GM18520 (cell line): ENCODE measurements around the gene FOXC1.

Experiments
- ATAC-seq: cut with Tn5 transposase; IDR thresholded peaks from one replicate; pipeline ENCODE4 v1.9.1; 2021; ENCODE audit not compliant: unreplicated experiment

FOXC1 gene

DNA sequence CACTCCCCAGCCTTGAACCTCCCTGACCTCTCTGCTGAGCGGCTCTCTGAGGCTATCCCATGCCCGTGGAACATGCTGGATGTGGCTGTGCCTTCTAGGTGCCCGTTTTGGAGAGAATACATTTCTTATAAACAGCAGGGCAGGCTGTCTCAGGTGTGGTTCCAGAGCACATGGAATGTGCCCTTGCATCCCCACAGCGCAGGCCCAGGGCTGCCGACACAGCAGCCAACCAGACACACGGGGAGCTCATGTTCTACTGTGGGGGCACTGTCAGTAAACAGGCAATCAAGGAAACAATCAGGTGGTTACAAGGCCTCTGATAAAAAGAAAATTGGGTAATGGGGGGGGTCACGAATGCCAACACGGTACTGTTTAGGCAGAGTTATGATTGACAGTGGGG is 30.8 kb downstream of the FOXC1 start:
- no peak for ATAC-seq

- no peak for ATAC-seq
These were observed 31.7 kb downstream of the FOXC1 start for GRCh38 chr6:1641343-1641885.

GRCh38 chr6:1643111-1643510 is 33.4 kb downstream of the FOXC1 start:
- ATAC-seq = no peak

DNA sequence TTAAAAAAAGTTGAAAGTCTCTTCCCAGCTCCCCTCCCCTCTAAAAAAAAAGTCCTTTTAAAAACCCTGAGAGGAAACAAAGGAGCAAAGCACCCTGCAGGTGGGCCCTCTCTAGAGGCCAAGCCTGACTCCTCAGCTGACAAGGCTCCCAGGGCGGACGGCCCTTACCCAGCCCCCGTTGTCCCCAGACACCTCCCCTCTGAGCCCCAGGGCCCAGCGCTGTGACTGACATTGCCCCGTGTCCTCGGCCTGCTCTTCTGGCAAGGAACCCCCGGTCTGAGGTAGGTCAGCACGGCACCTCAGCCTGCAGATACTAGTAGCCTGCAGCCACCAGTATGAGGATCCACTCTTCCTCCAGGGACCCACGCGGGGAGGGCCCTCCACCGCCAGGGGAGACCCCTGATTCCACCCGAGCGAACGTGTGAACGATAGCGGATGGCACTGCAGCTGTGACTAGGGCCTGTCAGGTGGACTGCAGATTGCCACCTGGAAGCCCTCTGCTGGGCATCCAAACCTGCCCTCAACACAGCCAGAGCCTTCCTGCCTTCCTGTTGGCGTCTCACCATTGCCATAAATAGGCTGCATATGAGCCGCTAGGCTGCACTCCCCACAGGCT is 34.2 kb downstream of the FOXC1 start:
- ATAC-seq = no peak

- no peak for ATAC-seq
These were observed 34.9 kb downstream of the FOXC1 start for GRCh38 chr6:1644516-1645060.

DNA sequence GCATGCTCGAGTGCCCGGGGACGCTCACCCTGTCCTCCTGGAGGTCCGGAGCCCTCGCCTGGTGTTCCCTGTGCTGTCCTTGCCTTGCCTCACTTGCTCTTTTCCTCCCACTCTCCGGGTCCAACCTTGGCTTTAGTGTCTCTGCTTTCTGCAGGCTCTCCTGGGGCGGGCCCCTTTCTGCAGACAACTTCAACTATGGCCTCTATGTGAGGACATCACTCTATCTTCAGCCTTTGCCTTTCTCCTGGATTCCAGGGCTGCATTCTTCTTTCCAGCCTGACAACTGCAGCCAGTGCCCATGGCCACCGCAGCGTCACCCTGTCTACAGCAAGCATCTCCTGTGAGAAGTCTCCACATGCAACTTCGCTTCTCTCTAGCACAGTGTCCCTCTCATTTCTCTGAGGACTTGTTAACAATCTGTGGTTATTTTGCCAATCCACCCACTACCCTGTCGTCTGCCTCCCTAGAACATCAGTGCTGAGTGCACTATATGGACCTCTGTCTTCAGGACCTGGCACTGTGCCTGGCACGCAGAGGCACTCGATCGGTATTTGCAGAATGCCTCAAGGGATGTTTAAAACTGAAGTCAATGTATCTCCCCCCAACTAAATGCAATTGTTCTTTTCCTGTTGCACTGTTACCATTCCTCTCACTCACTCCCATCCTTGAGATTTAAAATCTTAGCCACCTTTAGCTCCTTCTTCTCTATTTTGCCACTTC is 35.9 kb downstream of the FOXC1 start:
- ATAC-seq = no peak

DNA sequence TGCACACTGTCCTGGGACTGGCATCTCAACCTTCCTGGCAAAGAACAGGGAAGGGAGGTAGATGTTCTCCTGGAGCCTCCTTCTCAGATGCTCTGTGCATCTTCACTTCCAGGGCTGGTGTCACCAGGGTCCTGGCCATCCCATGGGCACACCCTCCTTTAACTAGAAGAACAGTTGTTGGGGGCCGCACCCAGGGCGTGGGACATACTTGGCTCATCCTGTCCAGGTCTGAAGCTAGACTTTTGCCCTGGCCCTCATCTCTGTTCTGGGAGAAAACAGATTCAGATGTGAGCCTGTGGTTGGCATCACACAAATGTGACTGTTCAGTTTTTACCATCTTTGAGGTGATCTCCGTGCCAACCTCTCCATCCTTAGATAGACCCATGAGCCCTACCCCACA is 41.6 kb downstream of the FOXC1 start:
- no peak for ATAC-seq

- no peak for ATAC-seq
These were observed 43.1 kb downstream of the FOXC1 start for GRCh38 chr6:1652842-1653241.

GRCh38 chr6:1654054-1654453 is 44.3 kb downstream of the FOXC1 start:
- no peak for ATAC-seq

- no peak for ATAC-seq
These were observed 47.5 kb downstream of the FOXC1 start for GRCh38 chr6:1657116-1657770.

- ATAC-seq = no peak
These were observed 48.1 kb downstream of the FOXC1 start for GRCh38 chr6:1657771-1658165.

- no peak for ATAC-seq
These were observed 48.7 kb downstream of the FOXC1 start for GRCh38 chr6:1658212-1659005.

GRCh38 chr6:1659816-1660215 is 50.1 kb downstream of the FOXC1 start:
- no peak for ATAC-seq

DNA sequence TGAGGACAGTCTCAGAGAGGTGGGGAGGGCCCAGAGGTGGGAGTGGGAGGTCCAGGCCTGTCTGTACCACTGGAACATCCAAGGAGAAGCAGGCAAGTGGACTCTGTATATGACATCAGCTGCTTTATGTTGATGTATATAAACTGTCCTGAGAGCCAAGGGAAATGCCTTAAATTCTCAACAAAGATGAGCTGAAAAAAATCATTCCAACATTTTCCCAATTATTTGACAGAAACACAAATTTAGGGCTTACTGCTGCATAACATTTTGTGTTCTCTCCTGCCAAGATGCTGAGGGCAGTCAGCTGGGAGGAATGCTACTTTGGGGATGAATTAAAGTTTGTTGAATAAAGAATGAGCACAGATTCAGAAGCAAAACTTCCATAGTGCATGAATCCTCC is 52.8 kb downstream of the FOXC1 start:
- ATAC-seq = no peak
